Vagina (tissue), 2 donors: Measurements from ENCODE around the gene BFSP2.

Experiments
- POLR2A ChIP-seq, 2 donors: fragments of 450-650 bp; IDR thresholded peaks; one replicate each; pipeline ENCODE4 v1.6.1; 2017; ENCODE audit warnings: antibody characterized with exemption in 2 of 2, mild to moderate bottlenecking in 2 of 2, moderate library complexity in 2 of 2
- POLR2AphosphoS5 ChIP-seq, 2 donors: sonication (generic); formaldehyde crosslinking; IDR thresholded peaks; one replicate each; pipeline ENCODE4 v1.9.0; 2017; ENCODE audit warnings: antibody characterized with exemption in 2 of 2, mild to moderate bottlenecking in 2 of 2, low read depth in 1 of 2; ENCODE audit not compliant: insufficient read depth in 1 of 2
- TF ChIP-seq, protein P1 (sequence below), 3 experiments: fragments of 450-650 bp in 2 of 3; fragments of 200-600 bp in 1 of 3; sonication (generic) in 1 of 3; IDR thresholded peaks; one replicate each; pipeline ENCODE4 v1.5.1; 2017 to 2019; ENCODE audit warnings: antibody characterized with exemption in 3 of 3, mild to moderate bottlenecking in 2 of 3, moderate library complexity in 2 of 3

DNA sequence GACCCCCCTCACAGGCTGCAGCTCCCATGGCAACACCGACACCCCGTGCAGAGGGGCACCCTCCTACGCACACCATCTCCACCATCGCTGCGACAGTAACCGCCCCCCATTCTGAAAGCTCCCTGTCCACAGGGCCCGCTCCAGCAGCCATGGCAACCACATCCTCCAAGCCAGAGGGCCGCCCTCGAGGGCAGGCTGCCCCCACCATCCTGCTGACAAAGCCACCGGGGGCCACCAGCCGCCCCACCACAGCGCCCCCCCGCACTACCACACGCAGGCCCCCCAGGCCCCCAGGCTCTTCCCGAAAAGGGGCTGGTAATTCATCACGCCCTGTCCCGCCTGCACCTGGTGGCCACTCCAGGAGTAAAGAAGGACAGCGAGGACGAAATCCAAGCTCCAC, 19.9 kb upstream of the BFSP2 start:
- TF ChIP-seq, protein P1, sequence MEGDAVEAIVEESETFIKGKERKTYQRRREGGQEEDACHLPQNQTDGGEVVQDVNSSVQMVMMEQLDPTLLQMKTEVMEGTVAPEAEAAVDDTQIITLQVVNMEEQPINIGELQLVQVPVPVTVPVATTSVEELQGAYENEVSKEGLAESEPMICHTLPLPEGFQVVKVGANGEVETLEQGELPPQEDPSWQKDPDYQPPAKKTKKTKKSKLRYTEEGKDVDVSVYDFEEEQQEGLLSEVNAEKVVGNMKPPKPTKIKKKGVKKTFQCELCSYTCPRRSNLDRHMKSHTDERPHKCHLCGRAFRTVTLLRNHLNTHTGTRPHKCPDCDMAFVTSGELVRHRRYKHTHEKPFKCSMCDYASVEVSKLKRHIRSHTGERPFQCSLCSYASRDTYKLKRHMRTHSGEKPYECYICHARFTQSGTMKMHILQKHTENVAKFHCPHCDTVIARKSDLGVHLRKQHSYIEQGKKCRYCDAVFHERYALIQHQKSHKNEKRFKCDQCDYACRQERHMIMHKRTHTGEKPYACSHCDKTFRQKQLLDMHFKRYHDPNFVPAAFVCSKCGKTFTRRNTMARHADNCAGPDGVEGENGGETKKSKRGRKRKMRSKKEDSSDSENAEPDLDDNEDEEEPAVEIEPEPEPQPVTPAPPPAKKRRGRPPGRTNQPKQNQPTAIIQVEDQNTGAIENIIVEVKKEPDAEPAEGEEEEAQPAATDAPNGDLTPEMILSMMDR (IDR thresholded peaks at IDR 0.05), result no peak
- no peak for TF ChIP-seq POLR2AphosphoS5 (IDR thresholded peaks at IDR 0.05; ENCODE audit: insufficient read depth in 1 of 2, low read depth in 1 of 2)
- TF ChIP-seq POLR2A (IDR thresholded peaks at IDR 0.05), result no peak
